Colon (tissue), 2 donors: Measurements from ENCODE around the gene CACNB2.

Experiments used
- FAIRE-seq: peaks from 2 replicates; lab custom pipeline; 2012; peaks lifted over from hg19 to GRCh38; lab: Jason Lieb, UNC
- donor health status: control.
- donor health status: control.

Gene CACNB2

DNA sequence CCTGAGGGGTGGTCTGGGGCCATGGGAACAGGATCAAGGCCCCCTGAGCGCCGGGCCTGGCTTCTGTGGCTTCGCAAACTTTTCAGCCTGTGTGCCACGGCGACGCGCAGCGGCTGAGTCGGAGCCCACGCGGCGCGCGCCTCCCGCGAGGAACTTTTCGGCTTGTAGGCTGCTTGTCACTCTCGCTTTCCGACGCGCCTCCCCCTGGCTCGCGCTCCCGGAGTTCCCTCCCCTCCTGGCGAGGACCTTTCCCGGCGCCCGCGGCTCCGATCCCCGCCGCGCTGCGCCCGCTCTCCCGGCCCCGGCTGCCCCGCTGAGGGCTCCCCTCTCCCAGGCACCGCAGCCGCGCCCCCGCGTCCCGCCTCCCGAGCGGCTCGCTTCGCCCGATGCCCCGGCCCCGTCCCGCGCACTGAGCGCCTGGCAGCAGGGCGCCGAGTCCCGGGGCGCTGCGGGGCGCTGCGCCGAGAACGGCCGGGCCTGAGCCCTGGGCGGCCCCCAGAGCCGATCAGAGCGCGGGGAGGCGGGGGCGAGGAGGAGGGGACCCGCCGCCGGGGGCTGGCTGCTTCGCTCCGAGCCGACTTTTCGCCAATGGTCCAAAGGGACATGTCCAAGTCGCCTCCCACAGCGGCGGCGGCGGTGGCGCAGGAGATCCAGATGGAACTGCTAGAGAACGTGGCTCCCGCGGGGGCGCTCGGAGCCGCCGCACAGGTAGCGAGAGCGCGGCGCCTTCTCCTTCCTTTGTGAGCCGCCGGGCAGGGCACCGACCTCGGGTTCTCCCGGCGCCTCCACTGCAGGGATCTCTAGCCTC is at the start of gene CACNB2:
Gene CACNB2, plus strand, starts transcription at position 276 of the 808 bp plus-strand sequence.
- no peak for FAIRE-seq

- no peak for FAIRE-seq
These were observed 45.9 kb upstream of the CACNB2 start for GRCh38 chr10:18094332-18094731.

GRCh38 chr10:18094793-18095192 is 45.4 kb upstream of the CACNB2 start:
- FAIRE-seq = no peak

DNA sequence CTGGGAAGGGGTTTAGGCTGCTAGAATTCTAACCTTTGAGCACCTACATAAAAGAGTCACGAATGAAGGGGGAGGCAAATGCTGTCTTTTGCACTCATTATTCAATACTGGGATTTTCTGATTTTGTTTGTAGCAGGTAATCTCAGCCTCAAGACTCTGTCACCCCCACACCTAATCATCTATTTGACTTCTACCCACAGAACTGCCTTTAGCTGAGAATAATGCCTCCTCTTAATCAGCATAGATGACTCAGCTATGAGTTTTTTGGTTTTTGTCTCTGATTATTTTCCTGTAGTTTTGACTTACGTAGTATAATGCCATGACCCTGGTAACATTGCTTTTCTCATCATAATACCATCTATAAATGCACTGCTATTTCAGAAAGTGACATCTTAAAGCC is 42.7 kb upstream of the CACNB2 start:
- no peak for FAIRE-seq

- FAIRE-seq = no peak
These were observed 42.0 kb upstream of the CACNB2 start for GRCh38 chr10:18098201-18098600.

DNA sequence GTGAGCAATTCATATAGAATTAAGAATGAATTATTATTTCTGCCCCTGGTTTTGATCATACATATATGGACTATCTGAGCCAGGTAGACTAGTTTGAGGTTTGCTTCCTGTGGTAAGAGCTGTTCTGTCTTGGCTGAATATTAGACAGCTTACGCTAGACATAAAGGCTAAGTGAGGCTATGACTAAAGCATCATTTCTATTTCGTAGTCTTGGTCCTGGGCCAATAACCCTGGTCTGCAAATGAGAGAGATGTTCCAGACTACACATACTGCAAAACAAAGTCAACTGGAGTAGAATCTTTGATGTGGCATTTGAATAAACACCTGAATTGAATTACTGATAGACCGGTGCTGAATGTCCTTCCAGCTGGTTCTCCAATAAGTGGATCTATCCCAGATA is 40.8 kb upstream of the CACNB2 start:
- no peak for FAIRE-seq

DNA sequence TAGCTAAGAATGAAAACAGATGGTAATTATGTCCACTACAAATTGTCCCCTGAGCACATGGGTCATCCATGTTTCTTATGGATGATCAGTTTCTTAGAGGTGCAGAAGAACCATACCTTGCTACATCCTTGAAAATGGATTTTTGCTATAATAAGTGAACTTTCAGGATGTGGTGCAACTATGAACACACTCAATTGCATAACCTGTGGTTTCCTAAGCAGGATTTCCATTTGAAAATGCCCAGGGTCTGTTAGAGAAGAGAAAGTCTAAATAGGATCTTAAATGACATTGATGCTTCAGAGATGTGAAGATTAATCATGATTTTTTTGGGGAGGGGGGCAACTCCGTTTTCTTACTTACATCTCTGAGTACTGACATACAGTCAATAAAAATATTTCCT is 39.6 kb upstream of the CACNB2 start:
- FAIRE-seq = no peak

- FAIRE-seq = no peak
These were observed 37.8 kb upstream of the CACNB2 start for GRCh38 chr10:18102404-18102803.

DNA sequence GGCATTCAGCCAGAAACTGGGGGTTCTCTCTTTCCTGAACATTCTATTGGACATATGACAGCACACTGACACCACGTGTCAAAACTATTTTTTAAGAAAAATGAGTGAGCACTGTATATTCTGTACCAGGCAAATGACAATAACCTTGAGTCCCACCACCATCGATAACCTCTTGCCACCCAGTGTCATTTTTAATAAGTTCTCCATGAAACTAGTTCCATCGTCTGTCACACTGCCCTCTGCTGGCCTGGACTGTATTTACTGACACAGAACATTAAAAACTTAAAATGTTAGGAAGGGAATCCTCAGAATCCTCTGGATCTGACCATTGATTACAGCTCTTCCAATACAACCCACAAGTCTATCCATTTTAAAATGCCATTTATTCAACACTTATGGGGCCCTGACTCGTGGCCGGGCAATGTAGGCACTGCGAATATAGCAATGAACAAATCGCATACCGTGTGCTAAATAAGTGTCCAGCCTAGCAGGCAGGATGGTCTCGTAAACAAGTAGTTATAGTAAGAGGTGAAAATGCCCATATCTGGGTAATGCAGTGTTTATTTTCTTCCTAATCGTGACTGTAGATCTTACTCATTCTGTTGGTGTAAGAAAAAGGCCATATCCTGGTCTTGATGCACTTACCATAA is 35.9 kb upstream of the CACNB2 start:
- FAIRE-seq = no peak

DNA sequence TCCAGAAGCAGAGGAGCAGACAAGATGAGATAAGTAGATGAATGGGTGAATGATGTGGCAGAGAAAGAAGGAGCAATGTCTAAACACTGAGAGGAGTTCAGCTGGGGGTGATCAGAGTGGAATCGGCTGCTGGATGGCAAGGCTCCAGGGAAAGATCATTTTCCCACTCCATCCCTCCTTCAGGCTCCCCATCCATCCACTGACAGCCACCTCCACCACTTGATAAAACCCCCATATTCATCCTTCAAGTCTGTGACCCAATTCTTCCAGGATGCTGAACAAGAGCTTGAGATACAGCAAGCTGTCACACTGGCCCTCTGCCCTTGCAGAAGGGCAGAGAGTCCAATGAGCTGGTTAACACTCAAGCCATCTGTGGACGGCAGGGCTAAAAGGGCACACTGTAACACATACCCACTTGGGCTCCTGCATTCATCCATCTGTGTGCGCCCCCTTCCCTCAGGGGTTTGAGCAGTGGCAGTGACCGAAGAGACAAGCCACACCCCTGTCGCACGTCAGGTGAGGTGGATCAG is 30.8 kb upstream of the CACNB2 start:
- no peak for FAIRE-seq

DNA sequence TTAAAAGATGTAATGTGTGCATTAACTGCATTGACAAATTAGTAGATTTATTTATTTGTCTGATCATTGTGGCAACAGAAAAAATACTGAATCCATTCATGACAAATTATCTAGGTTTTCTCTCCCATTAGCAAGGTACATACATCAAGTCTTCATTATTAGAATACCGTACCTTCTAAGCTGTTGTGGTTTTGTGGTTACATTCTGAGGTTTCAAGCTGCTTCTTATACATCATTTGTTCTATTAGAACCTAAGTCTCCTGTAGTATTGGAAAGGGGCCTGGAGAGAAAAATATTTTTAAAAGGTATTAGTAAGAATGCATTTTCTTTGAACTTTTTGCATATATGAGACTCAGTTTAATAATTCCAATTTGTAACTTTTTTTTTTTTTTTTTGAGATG is 26.3 kb upstream of the CACNB2 start:
- no peak for FAIRE-seq

GRCh38 chr10:18117276-18117675 is 22.9 kb upstream of the CACNB2 start:
- FAIRE-seq = peak; percentile 80

GRCh38 chr10:18122753-18123152 is 17.5 kb upstream of the CACNB2 start:
- FAIRE-seq = no peak

- no peak for FAIRE-seq
These were observed 7.2 kb upstream of the CACNB2 start for GRCh38 chr10:18133046-18133445.

DNA sequence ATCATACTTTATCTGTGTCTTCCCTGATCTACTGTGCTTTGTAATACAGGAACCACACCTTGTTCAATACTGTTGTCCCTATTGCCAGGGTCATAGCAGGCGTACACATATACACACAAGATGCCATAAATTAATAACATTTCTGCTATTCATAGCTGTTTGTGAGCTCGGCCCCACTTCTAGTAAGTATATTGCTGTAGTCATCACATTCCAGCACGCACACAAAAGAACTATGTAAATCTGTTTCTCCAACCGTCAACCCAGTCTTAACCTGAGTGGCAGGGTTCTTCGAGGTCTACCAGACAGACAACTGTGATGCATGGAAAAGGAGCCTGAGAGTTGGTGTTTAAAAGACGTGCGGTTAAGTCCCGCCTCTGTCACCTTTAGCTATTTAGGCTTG is 5.7 kb upstream of the CACNB2 start:
- FAIRE-seq = no peak

- FAIRE-seq = no peak
These were observed 5.3 kb upstream of the CACNB2 start for GRCh38 chr10:18134921-18135320.

DNA sequence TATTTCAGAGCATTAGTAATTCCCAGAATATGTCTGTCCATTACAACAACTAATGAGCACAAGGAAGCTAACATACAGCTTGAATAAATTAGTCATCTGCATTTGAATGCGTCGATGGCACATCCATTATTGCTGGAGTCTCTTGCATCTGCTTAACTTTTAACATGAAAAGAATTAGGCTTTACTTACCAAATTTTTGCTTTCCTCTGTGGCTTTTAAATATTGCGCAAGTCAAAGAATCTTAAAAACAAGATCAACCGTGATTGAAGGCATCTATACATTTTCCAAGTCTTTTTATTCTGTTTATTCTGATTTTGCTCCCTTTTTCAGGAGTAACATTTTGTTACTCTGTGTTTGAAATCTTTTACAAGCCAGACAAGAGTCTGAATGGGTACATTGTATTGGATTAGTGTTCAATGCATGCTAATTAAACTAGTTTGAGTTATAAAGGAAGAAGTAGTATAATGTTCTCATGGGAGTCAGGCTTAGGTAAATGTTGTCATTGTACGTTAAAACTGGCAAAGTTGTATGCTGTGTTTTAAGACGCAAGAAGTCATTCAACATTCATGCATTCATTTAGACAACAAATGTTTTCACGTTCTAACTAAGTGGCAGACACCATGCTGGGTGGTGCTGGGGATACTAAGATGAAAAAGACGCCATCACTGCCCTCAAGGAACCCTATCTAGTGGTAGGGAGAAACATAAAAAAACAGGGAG is 4.0 kb upstream of the CACNB2 start:
- FAIRE-seq = no peak

DNA sequence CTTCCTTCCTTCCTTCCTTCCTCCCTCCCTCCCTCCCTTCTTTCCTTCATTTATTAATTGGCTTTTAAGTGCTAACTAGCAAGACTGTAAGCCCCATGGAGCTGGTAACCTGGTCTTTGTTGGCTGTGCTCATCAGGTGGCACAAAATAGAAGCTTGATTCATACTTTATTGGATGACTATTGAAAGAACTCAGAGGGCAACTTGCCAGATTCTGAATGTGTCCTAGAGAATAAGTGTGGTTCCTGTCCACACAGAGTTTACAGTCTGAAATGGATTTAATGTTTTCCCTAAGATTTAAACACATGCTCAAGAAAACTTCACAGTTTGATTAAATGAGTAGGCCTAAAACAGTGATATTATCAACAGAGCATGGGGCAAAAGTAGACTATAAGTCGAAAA is 3.1 kb upstream of the CACNB2 start:
- FAIRE-seq = no peak

- FAIRE-seq = no peak
These were observed 977 bp downstream of the CACNB2 start for GRCh38 chr10:18140957-18141845.

GRCh38 chr10:18142151-18142550 is 1.9 kb downstream of the CACNB2 start:
- FAIRE-seq = no peak

DNA sequence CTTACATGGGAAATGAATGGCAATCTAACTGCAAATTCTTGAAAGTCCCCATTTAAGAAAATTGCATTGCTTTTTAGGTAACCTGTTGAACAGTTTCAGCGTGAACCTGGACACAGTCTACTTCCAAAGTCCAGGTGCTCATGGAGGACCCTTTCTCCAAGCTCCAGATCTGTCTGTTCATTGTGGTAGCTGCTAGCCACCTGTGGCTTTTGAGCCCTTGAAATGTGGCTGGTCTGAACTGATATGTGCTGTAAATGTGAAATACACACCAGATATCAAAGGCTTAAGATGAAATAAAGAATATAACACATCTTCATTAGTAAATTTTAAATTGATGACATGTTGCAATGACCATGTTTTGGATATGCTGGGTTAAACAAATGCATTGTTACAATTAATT is 4.2 kb downstream of the CACNB2 start:
- FAIRE-seq = no peak

DNA sequence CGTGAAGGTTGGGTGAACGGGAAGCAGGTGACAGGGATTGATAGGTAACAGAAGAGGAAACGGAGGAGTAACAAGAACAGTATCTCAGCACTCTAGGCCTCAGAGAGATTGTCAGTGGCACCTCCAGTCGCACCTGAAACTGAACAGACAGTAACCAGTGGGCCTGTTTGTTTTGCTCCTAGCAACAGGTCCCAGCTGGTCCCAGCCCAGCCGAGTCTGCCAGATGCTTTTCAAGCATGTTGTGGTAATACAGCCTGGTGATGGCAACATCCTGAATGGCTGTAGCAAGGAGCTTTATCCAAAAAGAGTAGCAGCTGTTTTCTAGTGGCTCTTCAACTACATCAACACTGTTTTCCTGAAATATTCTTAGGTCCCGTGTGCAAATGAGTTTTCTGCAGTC is 4.7 kb downstream of the CACNB2 start:
- no peak for FAIRE-seq
